ENCODE data around the gene TOX3.

DNA sequence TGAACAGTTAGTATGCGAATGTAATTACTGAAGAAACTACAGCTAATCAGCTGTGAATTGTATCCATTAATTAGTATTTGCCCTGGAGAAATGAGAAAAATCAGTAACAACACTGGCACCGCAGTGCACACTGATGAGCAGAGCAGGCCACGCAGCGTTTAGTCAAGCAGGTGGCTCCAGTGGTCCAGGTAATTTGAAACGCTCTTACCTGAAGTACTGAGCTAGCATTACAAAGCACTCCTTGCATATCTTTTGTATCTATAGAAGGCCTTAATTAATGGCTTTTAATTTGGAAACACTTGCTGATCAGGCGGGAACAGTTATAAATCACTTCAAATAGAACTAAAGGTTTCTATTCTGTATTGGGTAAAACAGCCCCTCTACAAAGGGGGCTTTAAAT lies 76.4 kb downstream of the TOX3 start:
- TF ChIP-seq YY1 (tag by site-specific recombination; IDR thresholded peaks at IDR 0.05) (no peak), ZNF114 (tag by site-specific recombination; IDR thresholded peaks at IDR 0.05) (no peak), ZFP37 (tag by site-specific recombination; IDR thresholded peaks at IDR 0.05) (no peak), ZNF121 (tag by site-specific recombination; IDR thresholded peaks at IDR 0.05) (no peak), HOXA7 (CRISPR knock-in tag; IDR thresholded peaks at IDR 0.05; ENCODE audit: borderline replicate concordance) (no peak), ZNF404 (tag by site-specific recombination; IDR thresholded peaks at IDR 0.05) (no peak), ZNF510 (tag by site-specific recombination; IDR thresholded peaks at IDR 0.05; ENCODE audit: insufficient replicate concordance) (no peak), ZNF664 (tag by site-specific recombination; IDR thresholded peaks at IDR 0.05) (no peak)
- TF ChIP-seq, protein P1, sequence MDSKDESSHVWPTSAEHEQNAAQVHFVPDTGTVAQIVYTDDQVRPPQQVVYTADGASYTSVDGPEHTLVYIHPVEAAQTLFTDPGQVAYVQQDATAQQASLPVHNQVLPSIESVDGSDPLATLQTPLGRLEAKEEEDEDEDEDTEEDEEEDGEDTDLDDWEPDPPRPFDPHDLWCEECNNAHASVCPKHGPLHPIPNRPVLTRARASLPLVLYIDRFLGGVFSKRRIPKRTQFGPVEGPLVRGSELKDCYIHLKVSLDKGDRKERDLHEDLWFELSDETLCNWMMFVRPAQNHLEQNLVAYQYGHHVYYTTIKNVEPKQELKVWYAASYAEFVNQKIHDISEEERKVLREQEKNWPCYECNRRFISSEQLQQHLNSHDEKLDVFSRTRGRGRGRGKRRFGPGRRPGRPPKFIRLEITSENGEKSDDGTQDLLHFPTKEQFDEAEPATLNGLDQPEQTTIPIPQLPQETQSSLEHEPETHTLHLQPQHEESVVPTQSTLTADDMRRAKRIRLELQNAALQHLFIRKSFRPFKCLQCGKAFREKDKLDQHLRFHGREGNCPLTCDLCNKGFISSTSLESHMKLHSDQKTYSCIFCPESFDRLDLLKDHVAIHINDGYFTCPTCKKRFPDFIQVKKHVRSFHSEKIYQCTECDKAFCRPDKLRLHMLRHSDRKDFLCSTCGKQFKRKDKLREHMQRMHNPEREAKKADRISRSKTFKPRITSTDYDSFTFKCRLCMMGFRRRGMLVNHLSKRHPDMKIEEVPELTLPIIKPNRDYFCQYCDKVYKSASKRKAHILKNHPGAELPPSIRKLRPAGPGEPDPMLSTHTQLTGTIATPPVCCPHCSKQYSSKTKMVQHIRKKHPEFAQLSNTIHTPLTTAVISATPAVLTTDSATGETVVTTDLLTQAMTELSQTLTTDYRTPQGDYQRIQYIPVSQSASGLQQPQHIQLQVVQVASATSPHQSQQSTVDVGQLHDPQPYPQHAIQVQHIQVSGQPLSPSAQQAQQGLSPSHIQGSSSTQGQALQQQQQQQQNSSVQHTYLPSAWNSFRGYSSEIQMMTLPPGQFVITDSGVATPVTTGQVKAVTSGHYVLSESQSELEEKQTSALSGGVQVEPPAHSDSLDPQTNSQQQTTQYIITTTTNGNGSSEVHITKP (tag by site-specific recombination; IDR thresholded peaks at IDR 0.05) = no peak
- TF ChIP-seq, protein P2, sequence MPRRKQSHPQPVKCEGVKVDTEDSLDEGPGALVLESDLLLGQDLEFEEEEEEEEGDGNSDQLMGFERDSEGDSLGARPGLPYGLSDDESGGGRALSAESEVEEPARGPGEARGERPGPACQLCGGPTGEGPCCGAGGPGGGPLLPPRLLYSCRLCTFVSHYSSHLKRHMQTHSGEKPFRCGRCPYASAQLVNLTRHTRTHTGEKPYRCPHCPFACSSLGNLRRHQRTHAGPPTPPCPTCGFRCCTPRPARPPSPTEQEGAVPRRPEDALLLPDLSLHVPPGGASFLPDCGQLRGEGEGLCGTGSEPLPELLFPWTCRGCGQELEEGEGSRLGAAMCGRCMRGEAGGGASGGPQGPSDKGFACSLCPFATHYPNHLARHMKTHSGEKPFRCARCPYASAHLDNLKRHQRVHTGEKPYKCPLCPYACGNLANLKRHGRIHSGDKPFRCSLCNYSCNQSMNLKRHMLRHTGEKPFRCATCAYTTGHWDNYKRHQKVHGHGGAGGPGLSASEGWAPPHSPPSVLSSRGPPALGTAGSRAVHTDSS (tag by site-specific recombination; IDR thresholded peaks at IDR 0.05) = no peak

Data from HEK293 (cell line).